Smooth muscle cell (in vitro differentiated cells): ENCODE measurements around the gene CHAF1A. TPM values are rescaled to one million over a fixed set of nuclear protein-coding genes. Genes with fewer than 3 reads are reported as not detected.

Experiments
- DNase-seq: peaks from one replicate; lab custom pipeline; 2025; ENCODE audit not compliant: unreplicated experiment; lab: John Stamatoyannopoulos, UW
- H2AFZ ChIP-seq: fragments of 200-600 bp; sonication (generic); 2 replicates; pipeline ENCODE4 v1.6.0; 2016; ENCODE audit warnings: antibody characterized with exemption, low read depth, mild to moderate bottlenecking
- H3F3A ChIP-seq: fragments of 200-600 bp; sonication (generic); 2 replicates; pipeline ENCODE4 v1.6.0; 2017; ENCODE audit warnings: antibody characterized with exemption, low read depth
- H3K27ac ChIP-seq: fragments of 200-600 bp; sonication (generic); 2 replicates; pipeline ENCODE4 v1.5.1; 2016; ENCODE audit warnings: low read depth, mild to moderate bottlenecking
- H3K27me3 ChIP-seq: fragments of 200-600 bp; sonication (generic); 2 replicates; pipeline ENCODE4 v1.6.1; 2016; ENCODE audit warnings: low read depth, mild to moderate bottlenecking
- H3K36me3 ChIP-seq: fragments of 200-600 bp; sonication (generic); 2 replicates; pipeline ENCODE4 v1.5.1; 2016; ENCODE audit warnings: low read depth
- H3K4me1 ChIP-seq: fragments of 200-600 bp; sonication (generic); 2 replicates; pipeline ENCODE4 v1.5.1; 2016; ENCODE audit warnings: low read depth
- H3K4me2 ChIP-seq: fragments of 200-600 bp; sonication (generic); 2 replicates; pipeline ENCODE4 v1.6.0; 2016; ENCODE audit warnings: mild to moderate bottlenecking
- H3K4me3 ChIP-seq: fragments of 200-600 bp; sonication (generic); 2 replicates; pipeline ENCODE4 v1.5.1; 2016; ENCODE audit warnings: mild to moderate bottlenecking
- H3K79me2 ChIP-seq: fragments of 200-600 bp; sonication (generic); 2 replicates; pipeline ENCODE4 v1.6.0; 2016; ENCODE audit warnings: low read depth, mild to moderate bottlenecking
- H3K9ac ChIP-seq: fragments of 200-600 bp; sonication (generic); 2 replicates; pipeline ENCODE4 v1.6.0; 2016; ENCODE audit warnings: low read depth
- H3K9me3 ChIP-seq: fragments of 200-600 bp; sonication (generic); replicated peaks from 2 replicates; pipeline ENCODE4 v1.5.1; 2016; ENCODE audit warnings: low read depth
- H4K20me1 ChIP-seq: fragments of 200-600 bp; sonication (generic); 2 replicates; pipeline ENCODE4 v1.6.0; 2016; ENCODE audit warnings: low read depth
- CTCF ChIP-seq: fragments of 200-600 bp; sonication (generic); IDR thresholded peaks from 2 replicates; pipeline ENCODE4 v1.5.1; 2017; ENCODE audit warnings: borderline replicate concordance, mild to moderate bottlenecking, antibody characterized with exemption; ENCODE audit not compliant: insufficient read depth, poor library complexity, severe bottlenecking
- WGBS: methylation state at CpG from one replicate; pipeline ENCODE4 v1.1.7; 2016; ENCODE audit warnings: low lambda C conversion rate; 5-methylcytosine and 5-hydroxymethylcytosine counted together
- polyA plus RNA-seq: library from polyadenylated mRNA; unstranded; fragments of >200 nt; fragmentation: Nextera tagmentation; extraction: Ambion mirVana; gene quantifications from 2 replicates; pipeline ENCODE4 v1.2.1, GENCODE V29; 2016
- total RNA-seq: library from RNA; depleted of rRNA; stranded (reverse); fragments of >200 nt; gene quantifications from 2 replicates; pipeline ENCODE4 v1.2.3, GENCODE V29; 2014

Gene CHAF1A
- total and polyA plus RNA-seq, 2 experiments from 2014 or later, result 3.8 to 11.4 TPM

DNA sequence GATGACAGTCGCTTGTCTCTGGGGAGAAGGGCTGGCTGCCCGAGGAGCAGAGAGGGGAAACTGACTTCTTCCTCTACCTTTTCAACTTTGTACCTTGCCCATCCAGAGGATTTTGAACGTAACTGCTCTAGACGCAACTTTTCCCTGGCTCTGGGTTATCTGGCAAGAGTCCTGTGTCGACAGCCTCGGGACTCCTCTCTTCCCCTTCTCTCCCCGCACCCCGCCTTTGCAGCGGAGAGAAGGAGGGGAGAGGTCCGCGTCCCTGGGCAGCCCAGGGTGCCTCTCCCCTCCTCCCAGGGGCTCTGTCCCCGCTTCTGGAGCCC is 2.7 kb upstream of the CHAF1A start:
- H3K9me3 ChIP-seq, result no peaks in the 10 kb centered on the region
- DNase-seq, result no peak
- peaks cover 26% of the 10 kb centered on the region for H3K4me1 ChIP-seq
- peak overlapping the region; percentile 98 for H3K4me3 ChIP-seq
- peaks cover 51% of the 10 kb centered on the region for H4K20me1 ChIP-seq
- no peaks in the 10 kb centered on the region for H3K36me3 ChIP-seq
- 0% methylated on average over 8 of the region's 12 CpGs for WGBS
- no peak for TF ChIP-seq CTCF
- H3K4me2 ChIP-seq, result peak overlapping the region; percentile 100
- peaks cover 29% of the 10 kb centered on the region for H3F3A ChIP-seq
- peaks cover 77% of the 10 kb centered on the region for H3K79me2 ChIP-seq
- H3K27me3 ChIP-seq, result no peaks in the 10 kb centered on the region
- no peak overlapping the region for H2AFZ ChIP-seq
- H3K9ac ChIP-seq, result peak overlapping the region; percentile 98
- peak overlapping the region; percentile 92 for H3K27ac ChIP-seq

- peak within 1 kb of the TSS; percentile 98 for H3K4me3 ChIP-seq
- H3K4me1 ChIP-seq, result peaks cover 22% of the 10 kb centered on the region
- H2AFZ ChIP-seq, result no peak within 1 kb of the TSS
- peak within 1 kb of the TSS; percentile 98 for H3K9ac ChIP-seq
- no peaks in the 10 kb centered on the region for H3K36me3 ChIP-seq
- WGBS, result 1% methylated on average over 44 of the region's 90 CpGs
- peaks cover 77% of the 10 kb centered on the region for H3K79me2 ChIP-seq
- H3K4me2 ChIP-seq, result peak within 1 kb of the TSS; percentile 100
- peak; percentile 79 for DNase-seq
- TF ChIP-seq CTCF, result peak; percentile 89
- peaks cover 45% of the 10 kb centered on the region for H4K20me1 ChIP-seq
- H3K27me3 ChIP-seq, result no peaks in the 10 kb centered on the region
- H3K9me3 ChIP-seq, result no peaks in the 10 kb centered on the region
- H3F3A ChIP-seq, result peaks cover 24% of the 10 kb centered on the region
- H3K27ac ChIP-seq, result peak within 1 kb of the TSS; percentile 95
Measured at GRCh38 chr19:4400135-4400936, 2.1 kb upstream of the CHAF1A start, which contains the start of gene SH3GL1. Gene SH3GL1 (minus strand): TSS chr19:4400547. CDS start chr19:4400368, 179 bp downstream.

- H4K20me1 ChIP-seq, result peaks cover 31% of the 10 kb centered on the region
- peaks cover 9% of the 10 kb centered on the region for H3F3A ChIP-seq
- H3K27ac ChIP-seq, result peak overlapping the region; percentile 95
- H3K4me1 ChIP-seq, result peaks cover 19% of the 10 kb centered on the region
- WGBS, result 20% methylated on average over 8 of the region's 8 CpGs
- peaks cover 77% of the 10 kb centered on the region for H3K79me2 ChIP-seq
- H3K36me3 ChIP-seq, result no peaks in the 10 kb centered on the region
- peak overlapping the region; percentile 93 for H3K4me2 ChIP-seq
- no peak for DNase-seq
- peak overlapping the region; percentile 66 for H2AFZ ChIP-seq
- no peaks in the 10 kb centered on the region for H3K9me3 ChIP-seq
- peak overlapping the region; percentile 61 for H3K4me3 ChIP-seq
- TF ChIP-seq CTCF, result no peak
- peak overlapping the region; percentile 86 for H3K9ac ChIP-seq
- H3K27me3 ChIP-seq, result no peaks in the 10 kb centered on the region
Measured at GRCh38 chr19:4401769-4402170, 670 bp upstream of the CHAF1A start.
